GM12878 (cell line): ENCODE data around the gene LHX6. TPM values are rescaled to one million over a fixed set of nuclear protein-coding genes. Genes with fewer than 3 reads are reported as not detected.

ENCODE experiments used
- ATAC-seq: fragments of 200-7000 bp; cut with Tn5 transposase; 3 replicates; pipeline ENCODE4 v1.9.1; 2020; ENCODE audit warnings: mild to moderate bottlenecking, moderate library complexity
- BruUV-seq: library from RNA; stranded (reverse); fragments of 400-500 nt; replicated peaks from 2 replicates; lab custom pipeline; 2021; lab: Mats Ljungman, UMichigan
- CTCF ChIA-PET: fragments of 300-600 bp; sonication (Branson Sonifier 250); formaldehyde crosslinking; extraction: SDS; loops from one replicate; lab custom pipeline; 2021; ENCODE audit warnings: inconsistent platforms; lab: Yijun Ruan, JAX
- POLR2A ChIA-PET: fragments of 350-600 bp; formaldehyde crosslinking; extraction: SDS; loops from one replicate; lab custom pipeline; 2021; ENCODE audit warnings: inconsistent platforms; lab: Charles Lee
- RAD21 ChIA-PET: fragments of 300-600 bp; sonication (Branson Sonifier 250); formaldehyde crosslinking; loops from one replicate; lab custom pipeline; 2023; ENCODE audit warnings: antibody characterized with exemption; ENCODE audit not compliant: unreplicated experiment; lab: Charles Lee
- SMC1A ChIA-PET: fragments of 300-600 bp; sonication (Branson Sonifier 250); formaldehyde crosslinking; loops from one replicate; lab custom pipeline; 2023; ENCODE audit not compliant: unreplicated experiment, uncharacterized antibody; lab: Charles Lee
- DNase-seq: peaks from one replicate; pipeline ENCODE4 v3.0.0-alpha.2; 2011; ENCODE audit warnings: low read depth, low spot score
- FAIRE-seq: peaks from 3 replicates; lab custom pipeline; 2011; peaks lifted over from hg19 to GRCh38; lab: Jason Lieb, UNC
- H2AFZ ChIP-seq: 2 replicates; pipeline ENCODE4 v1.6.0; 2011; ENCODE audit warnings: low read depth, low read length, control low read depth; ENCODE audit not compliant: control insufficient read depth
- H3K27ac ChIP-seq: 2 replicates; pipeline ENCODE4 v1.5.1; 2011; ENCODE audit warnings: control low read depth; ENCODE audit not compliant: control insufficient read depth, insufficient read depth
- H3K27me3 ChIP-seq, 2 experiments: replicated peaks in 1 of 2; 2 replicates each; pipeline versions ENCODE4 v1.6.0 to v1.6.1; 2011; ENCODE audit warnings: low read length in 1 of 2; ENCODE audit not compliant: control insufficient read depth in 2 of 2, insufficient read depth in 2 of 2
- H3K36me3 ChIP-seq, 2 experiments: 2 replicates each; pipeline ENCODE4 v1.5.1; 2011; ENCODE audit warnings: low read length in 1 of 2; ENCODE audit not compliant: control insufficient read depth in 2 of 2, insufficient read depth in 2 of 2
- H3K4me1 ChIP-seq: 2 replicates; pipeline ENCODE4 v1.6.1; 2011; ENCODE audit warnings: mild to moderate bottlenecking, low read length, moderate library complexity, mixed read lengths; ENCODE audit not compliant: control insufficient read depth, insufficient read depth
- H3K4me2 ChIP-seq: 2 replicates; pipeline ENCODE4 v1.6.0; 2011; ENCODE audit warnings: control low read depth; ENCODE audit not compliant: control insufficient read depth, insufficient read depth
- H3K4me3 ChIP-seq: fragments of 200-600 bp; sonication (generic); 2 replicates; pipeline ENCODE4 v1.5.1; 2016
- H3K79me2 ChIP-seq: 2 replicates; pipeline ENCODE4 v1.6.0; 2011; ENCODE audit warnings: low read length; ENCODE audit not compliant: control insufficient read depth, insufficient read depth
- H3K9ac ChIP-seq: 2 replicates; pipeline ENCODE4 v1.8.0; 2011; ENCODE audit warnings: low read length, control low read depth, mixed read lengths; ENCODE audit not compliant: control insufficient read depth, insufficient read depth
- H3K9me3 ChIP-seq: replicated peaks from 3 replicates; pipeline ENCODE4 v1.5.1; 2011; ENCODE audit warnings: mild to moderate bottlenecking, low read length; ENCODE audit not compliant: control insufficient read depth, insufficient read depth
- H4K20me1 ChIP-seq: 2 replicates; pipeline ENCODE4 v1.6.0; 2011; ENCODE audit not compliant: control insufficient read depth, insufficient read depth
- BRCA1 ChIP-seq: IDR thresholded peaks from 2 replicates; pipeline ENCODE4 v1.6.1; 2011; ENCODE audit warnings: low read depth, low read length, improper control_type of control experiment
- CHD2 ChIP-seq: IDR thresholded peaks from 2 replicates; pipeline ENCODE4 v1.6.1; 2011; ENCODE audit warnings: low read depth, low read length, improper control_type of control experiment, borderline replicate concordance
- ESRRA ChIP-seq: IDR thresholded peaks from 2 replicates; pipeline ENCODE4 v1.6.1; 2012; ENCODE audit warnings: mild to moderate bottlenecking, low read length, improper control_type of control experiment
- HDGF ChIP-seq: fragments of 450-650 bp; IDR thresholded peaks from 2 replicates; pipeline ENCODE4 v1.6.1; 2016; ENCODE audit warnings: antibody characterized with exemption
- KLF5 ChIP-seq: fragments of 450-650 bp; IDR thresholded peaks from 2 replicates; pipeline ENCODE4 v1.6.1; 2014; ENCODE audit warnings: mild to moderate bottlenecking; ENCODE audit not compliant: partially characterized antibody
- MYC ChIP-seq: IDR thresholded peaks from 2 replicates; pipeline ENCODE4 v1.6.1; 2011; ENCODE audit warnings: mild to moderate bottlenecking, low read length, moderate library complexity, inconsistent platforms; ENCODE audit not compliant: insufficient read depth, insufficient replicate concordance, insufficient read length, severe bottlenecking
- NFXL1 ChIP-seq: fragments of 450-650 bp; IDR thresholded peaks from 2 replicates; pipeline ENCODE4 v1.6.1; 2017; ENCODE audit warnings: antibody characterized with exemption, mild to moderate bottlenecking, borderline replicate concordance
- NRF1 ChIP-seq: conservative IDR thresholded peaks from 2 replicates; pipeline ENCODE4 v1.6.1; 2011; ENCODE audit warnings: mild to moderate bottlenecking, low read depth, low read length, improper control_type of control experiment
- REST ChIP-seq: IDR thresholded peaks from 2 replicates; pipeline ENCODE4 v1.6.1; 2012; ENCODE audit warnings: mild to moderate bottlenecking, low read depth, low read length
- RFX5 ChIP-seq: IDR thresholded peaks from 2 replicates; pipeline ENCODE4 v1.6.1; 2011; ENCODE audit warnings: low read depth, low read length, improper control_type of control experiment
- SUZ12 ChIP-seq: fragments of 200-600 bp; sonication (generic); IDR thresholded peaks from one replicate; pipeline ENCODE4 v1.6.1; 2018; ENCODE audit warnings: antibody characterized with exemption, mild to moderate bottlenecking; ENCODE audit not compliant: unreplicated experiment
- TCF12 ChIP-seq: IDR thresholded peaks from 2 replicates; pipeline ENCODE4 v1.6.1; 2011; ENCODE audit warnings: low read depth, mild to moderate bottlenecking, low read length
- TCF7 ChIP-seq: IDR thresholded peaks from 2 replicates; pipeline ENCODE4 v1.6.1; 2014; ENCODE audit warnings: antibody characterized with exemption, borderline replicate concordance
- ZNF622 ChIP-seq: fragments of 450-650 bp; IDR thresholded peaks from 2 replicates; pipeline ENCODE4 v1.6.1; 2017; ENCODE audit warnings: mild to moderate bottlenecking, inconsistent platforms
- ZSCAN29 ChIP-seq: fragments of 450-650 bp; IDR thresholded peaks from 2 replicates; pipeline ENCODE4 v1.6.1; 2017; ENCODE audit warnings: mild to moderate bottlenecking, moderate library complexity
- WGBS: methylation state at CpG from one replicate; pipeline ENCODE4 v1.1.6; 2016; ENCODE audit warnings: low lambda C conversion rate; ENCODE audit not compliant: insufficient replicate concordance, insufficient coverage; ENCODE audit errors: missing lambda C conversion rate; 5-methylcytosine and 5-hydroxymethylcytosine counted together
- in situ Hi-C: fragments of 300-500 bp; cut with MboI; formaldehyde crosslinking; loops from 9 replicates; pipeline ENCODE4 v1.14.3; 2018; ENCODE audit warnings: mixed read lengths
- intact Hi-C: fragments of 100-400 bp; cut with micrococcal nuclease; formaldehyde crosslinking; loops from one replicate; pipeline ENCODE4 v1.14.2; 2022; ENCODE audit not compliant: unreplicated experiment
- polyA plus RNA-seq, 11 experiments: library from polyadenylated mRNA; depleted of rRNA in 4 of 11; unstranded in 6 of 11; stranded (reverse) in 5 of 11; fragments of >200 nt; fragmentation: Nextera tagmentation in 4 of 11; fragmentation: Illumina TruSeq in 1 of 11; extraction: Ambion mirVana in 4 of 11; extraction: Trizol in 1 of 11; gene quantifications; 1 replicate in 1 of 11; 2 replicates in 10 of 11; pipeline versions ENCODE4 v1.2.1 to v1.2.3, GENCODE V29; 2011 to 2016; ENCODE audit warnings: inconsistent platforms in 2 of 11, missing spikeins in 2 of 11, low read depth in 1 of 11
- total RNA-seq, 4 experiments: library from RNA; depleted of rRNA in 3 of 4; stranded (reverse); fragments of >200 nt in 3 of 4; fragmentation: Illumina TruSeq in 1 of 4; extraction: Trizol in 1 of 4; gene quantifications; 2 replicates each; pipeline versions ENCODE4 v1.2.1 to v1.2.3, GENCODE V29; 2013 to 2021
- TF ChIP-seq, protein P1 (sequence below): fragments of 450-650 bp; IDR thresholded peaks from 2 replicates; pipeline ENCODE4 v1.6.1; 2017; ENCODE audit warnings: mild to moderate bottlenecking, moderate library complexity
- TF ChIP-seq, protein P2 (sequence below): fragments of 450-650 bp; IDR thresholded peaks from 2 replicates; pipeline ENCODE4 v1.6.1; 2017; ENCODE audit warnings: mild to moderate bottlenecking

Gene LHX6
- total and polyA plus RNA-seq, 10 of the 15 experiments (the other 5 are each of a cell fraction or from before 2014, with no cell fraction given): not detected

- no peaks in the 10 kb centered on the region for H3K9me3 ChIP-seq
- FAIRE-seq (no peak), ATAC-seq (no peak), DNase-seq (no peak)
- H2AFZ ChIP-seq: no peak overlapping the region
- H3K36me3 ChIP-seq: no peaks in the 10 kb centered on the region
- peaks cover 0 to 1% of the 10 kb centered on the region in 2 experiments; a peak in 2 of 4 replicates for H3K27me3 ChIP-seq
- in situ Hi-C loops: no loop called here
- intact Hi-C loops: no loop called here
- CTCF ChIA-PET: interaction anchor here (1.2 kb wide), 1 partner anchor 82 kb away, joined by 4 read pairs; no protein-coding TSS in a partner anchor
- no peak overlapping the region for H3K4me2 ChIP-seq
- SMC1A ChIA-PET: no interaction called here
- H3K9ac ChIP-seq: no peak overlapping the region
- H3K4me3 ChIP-seq: no peak overlapping the region
- RAD21 ChIA-PET: no interaction called here
- POLR2A ChIA-PET: no interaction called here
- WGBS: 57% methylated on average over 9 of the region's 9 CpGs
- no peaks in the 10 kb centered on the region for H3K4me1 ChIP-seq
- BruUV-seq: no TSS peak
- no peaks in the 10 kb centered on the region for H4K20me1 ChIP-seq
- H3K79me2 ChIP-seq: no peaks in the 10 kb centered on the region
- H3K27ac ChIP-seq: no peak overlapping the region
- TF ChIP-seq ZSCAN29 (no peak), TCF7 (no peak), BRCA1 (no peak), NRF1 (no peak), SUZ12 (no peak), TCF12 (no peak), NFXL1 (no peak), CHD2 (no peak), REST (no peak), MYC (no peak), HDGF (no peak), KLF5 (no peak), ESRRA (no peak), RFX5 (no peak), ZNF622 (no peak)
- TF ChIP-seq, protein P1, sequence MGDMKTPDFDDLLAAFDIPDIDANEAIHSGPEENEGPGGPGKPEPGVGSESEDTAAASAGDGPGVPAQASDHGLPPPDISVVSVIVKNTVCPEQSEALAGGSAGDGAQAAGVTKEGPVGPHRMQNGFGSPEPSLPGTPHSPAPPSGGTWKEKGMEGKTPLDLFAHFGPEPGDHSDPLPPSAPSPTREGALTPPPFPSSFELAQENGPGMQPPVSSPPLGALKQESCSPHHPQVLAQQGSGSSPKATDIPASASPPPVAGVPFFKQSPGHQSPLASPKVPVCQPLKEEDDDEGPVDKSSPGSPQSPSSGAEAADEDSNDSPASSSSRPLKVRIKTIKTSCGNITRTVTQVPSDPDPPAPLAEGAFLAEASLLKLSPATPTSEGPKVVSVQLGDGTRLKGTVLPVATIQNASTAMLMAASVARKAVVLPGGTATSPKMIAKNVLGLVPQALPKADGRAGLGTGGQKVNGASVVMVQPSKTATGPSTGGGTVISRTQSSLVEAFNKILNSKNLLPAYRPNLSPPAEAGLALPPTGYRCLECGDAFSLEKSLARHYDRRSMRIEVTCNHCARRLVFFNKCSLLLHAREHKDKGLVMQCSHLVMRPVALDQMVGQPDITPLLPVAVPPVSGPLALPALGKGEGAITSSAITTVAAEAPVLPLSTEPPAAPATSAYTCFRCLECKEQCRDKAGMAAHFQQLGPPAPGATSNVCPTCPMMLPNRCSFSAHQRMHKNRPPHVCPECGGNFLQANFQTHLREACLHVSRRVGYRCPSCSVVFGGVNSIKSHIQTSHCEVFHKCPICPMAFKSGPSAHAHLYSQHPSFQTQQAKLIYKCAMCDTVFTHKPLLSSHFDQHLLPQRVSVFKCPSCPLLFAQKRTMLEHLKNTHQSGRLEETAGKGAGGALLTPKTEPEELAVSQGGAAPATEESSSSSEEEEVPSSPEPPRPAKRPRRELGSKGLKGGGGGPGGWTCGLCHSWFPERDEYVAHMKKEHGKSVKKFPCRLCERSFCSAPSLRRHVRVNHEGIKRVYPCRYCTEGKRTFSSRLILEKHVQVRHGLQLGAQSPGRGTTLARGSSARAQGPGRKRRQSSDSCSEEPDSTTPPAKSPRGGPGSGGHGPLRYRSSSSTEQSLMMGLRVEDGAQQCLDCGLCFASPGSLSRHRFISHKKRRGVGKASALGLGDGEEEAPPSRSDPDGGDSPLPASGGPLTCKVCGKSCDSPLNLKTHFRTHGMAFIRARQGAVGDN: no peak
- TF ChIP-seq, protein P2, sequence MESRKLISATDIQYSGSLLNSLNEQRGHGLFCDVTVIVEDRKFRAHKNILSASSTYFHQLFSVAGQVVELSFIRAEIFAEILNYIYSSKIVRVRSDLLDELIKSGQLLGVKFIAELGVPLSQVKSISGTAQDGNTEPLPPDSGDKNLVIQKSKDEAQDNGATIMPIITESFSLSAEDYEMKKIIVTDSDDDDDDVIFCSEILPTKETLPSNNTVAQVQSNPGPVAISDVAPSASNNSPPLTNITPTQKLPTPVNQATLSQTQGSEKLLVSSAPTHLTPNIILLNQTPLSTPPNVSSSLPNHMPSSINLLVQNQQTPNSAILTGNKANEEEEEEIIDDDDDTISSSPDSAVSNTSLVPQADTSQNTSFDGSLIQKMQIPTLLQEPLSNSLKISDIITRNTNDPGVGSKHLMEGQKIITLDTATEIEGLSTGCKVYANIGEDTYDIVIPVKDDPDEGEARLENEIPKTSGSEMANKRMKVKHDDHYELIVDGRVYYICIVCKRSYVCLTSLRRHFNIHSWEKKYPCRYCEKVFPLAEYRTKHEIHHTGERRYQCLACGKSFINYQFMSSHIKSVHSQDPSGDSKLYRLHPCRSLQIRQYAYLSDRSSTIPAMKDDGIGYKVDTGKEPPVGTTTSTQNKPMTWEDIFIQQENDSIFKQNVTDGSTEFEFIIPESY: no peak
These were observed 21.7 kb downstream of the LHX6 start for GRCh38 chr9:122207096-122207495.
